Measurements from ENCODE around the gene GARS1.

DNA sequence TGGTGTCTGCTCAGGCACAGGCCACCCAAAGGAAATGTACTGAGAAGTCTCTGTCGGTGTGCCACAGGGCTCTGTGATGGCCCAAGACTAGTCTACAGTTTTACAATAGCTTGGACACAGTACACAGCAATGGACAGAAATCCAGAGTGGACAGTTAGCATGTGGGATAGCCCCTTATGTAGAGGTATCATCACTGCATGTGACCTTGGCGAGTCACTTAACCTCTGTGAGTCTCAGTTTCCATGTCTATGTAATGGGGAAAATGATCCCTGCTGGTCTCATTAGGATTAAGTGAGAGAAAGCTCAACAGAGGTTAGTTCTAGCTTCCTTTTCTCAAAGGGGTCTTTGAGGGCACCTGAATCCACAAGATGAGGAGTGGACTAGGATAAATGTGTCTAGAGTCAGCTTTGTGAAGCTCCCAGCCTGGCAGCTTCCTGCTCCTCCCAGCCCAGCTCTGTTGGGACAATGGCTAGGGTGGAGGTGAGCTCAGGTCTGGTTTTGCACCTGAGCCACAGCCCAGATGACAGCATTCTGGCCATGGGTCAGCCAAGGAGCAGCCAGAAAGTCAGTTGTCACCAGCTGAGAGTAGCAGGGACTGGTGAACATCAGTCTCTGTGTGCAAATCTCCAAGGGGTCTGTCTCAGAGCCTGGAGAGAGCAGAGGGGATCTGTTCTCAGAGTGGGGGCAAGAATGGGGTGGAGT lies 69.7 kb downstream of the GARS1 start:
- TF ChIP-seq, protein P1, sequence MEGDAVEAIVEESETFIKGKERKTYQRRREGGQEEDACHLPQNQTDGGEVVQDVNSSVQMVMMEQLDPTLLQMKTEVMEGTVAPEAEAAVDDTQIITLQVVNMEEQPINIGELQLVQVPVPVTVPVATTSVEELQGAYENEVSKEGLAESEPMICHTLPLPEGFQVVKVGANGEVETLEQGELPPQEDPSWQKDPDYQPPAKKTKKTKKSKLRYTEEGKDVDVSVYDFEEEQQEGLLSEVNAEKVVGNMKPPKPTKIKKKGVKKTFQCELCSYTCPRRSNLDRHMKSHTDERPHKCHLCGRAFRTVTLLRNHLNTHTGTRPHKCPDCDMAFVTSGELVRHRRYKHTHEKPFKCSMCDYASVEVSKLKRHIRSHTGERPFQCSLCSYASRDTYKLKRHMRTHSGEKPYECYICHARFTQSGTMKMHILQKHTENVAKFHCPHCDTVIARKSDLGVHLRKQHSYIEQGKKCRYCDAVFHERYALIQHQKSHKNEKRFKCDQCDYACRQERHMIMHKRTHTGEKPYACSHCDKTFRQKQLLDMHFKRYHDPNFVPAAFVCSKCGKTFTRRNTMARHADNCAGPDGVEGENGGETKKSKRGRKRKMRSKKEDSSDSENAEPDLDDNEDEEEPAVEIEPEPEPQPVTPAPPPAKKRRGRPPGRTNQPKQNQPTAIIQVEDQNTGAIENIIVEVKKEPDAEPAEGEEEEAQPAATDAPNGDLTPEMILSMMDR (IDR thresholded peaks at IDR 0.05), result no peak
- TF ChIP-seq POLR2A (IDR thresholded peaks at IDR 0.05), result no peak

Measured in ovary (tissue), 3 donors.